ENCODE data around the gene NPEPPS. TPM values are rescaled to one million over a fixed set of nuclear protein-coding genes. Genes with fewer than 3 reads are reported as not detected.

The NPEPPS gene
- total and polyA plus RNA-seq, 2 donors = 53.1 to 202 TPM

DNA sequence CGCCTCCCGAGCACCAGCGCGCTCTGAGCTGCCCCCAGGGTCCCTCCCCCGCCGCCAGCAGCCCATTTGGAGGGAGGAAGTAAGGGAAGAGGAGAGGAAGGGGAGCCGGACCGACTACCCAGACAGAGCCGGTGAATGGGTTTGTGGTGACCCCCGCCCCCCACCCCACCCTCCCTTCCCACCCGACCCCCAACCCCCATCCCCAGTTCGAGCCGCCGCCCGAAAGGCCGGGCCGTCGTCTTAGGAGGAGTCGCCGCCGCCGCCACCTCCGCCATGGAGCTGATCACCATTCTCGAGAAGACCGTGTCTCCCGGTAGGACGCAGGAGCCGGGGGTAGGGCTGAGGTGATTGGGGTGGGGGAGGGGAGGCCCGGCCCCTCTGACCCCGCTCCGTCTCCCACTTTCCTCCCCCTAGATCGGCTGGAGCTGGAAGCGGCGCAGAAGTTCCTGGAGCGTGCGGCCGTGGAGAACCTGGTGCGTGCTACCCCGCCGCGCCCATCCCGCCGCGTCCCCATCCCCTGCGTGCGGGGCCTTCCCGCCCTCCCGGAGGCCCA, 119.1 kb downstream of the NPEPPS start:
- no peaks in the 10 kb centered on the region for H3K4me1 ChIP-seq (ENCODE audit: insufficient read depth)
- peak overlapping the region; percentile 79 for H3K27ac ChIP-seq (ENCODE audit: low read depth)
- peak overlapping the region; percentile 90 for H3K4me3 ChIP-seq (ENCODE audit: low read depth, low read length)
- H3K36me3 ChIP-seq (ENCODE audit: insufficient read depth) = no peaks in the 10 kb centered on the region
- peak; percentile 7 for DNase-seq (ENCODE audit: extremely low spot score)
- under 1% methylated on average over 48 of the region's 48 CpGs for WGBS

GRCh38 chr17:47650525-47651522, 119.9 kb downstream of the NPEPPS start:
- DNase-seq (ENCODE audit: extremely low spot score) = peak; percentile 70
- no peaks in the 10 kb centered on the region for H3K36me3 ChIP-seq (ENCODE audit: insufficient read depth)
- H3K27ac ChIP-seq (ENCODE audit: low read depth) = peak overlapping the region; percentile 79
- peak overlapping the region; percentile 90 for H3K4me3 ChIP-seq (ENCODE audit: low read depth, low read length)
- H3K4me1 ChIP-seq (ENCODE audit: insufficient read depth) = no peaks in the 10 kb centered on the region
- 2% methylated on average over 37 of the region's 39 CpGs for WGBS

GRCh38 chr17:47651704-47652103, 120.8 kb downstream of the NPEPPS start:
- Histone ChIP-seq H3K4me1 (ENCODE audit: insufficient read depth) (no peaks in the 10 kb centered on the region), H3K36me3 (ENCODE audit: insufficient read depth) (peaks cover 2% of the 10 kb centered on the region), H3K27ac (ENCODE audit: low read depth) (no peak overlapping the region), H3K4me3 (ENCODE audit: low read depth, low read length) (no peak overlapping the region)
- WGBS = 43% methylated on average over 2 of the region's 2 CpGs
- no peak for DNase-seq (ENCODE audit: extremely low spot score)

GRCh38 chr17:47652570-47652969, 121.7 kb downstream of the NPEPPS start:
- Histone ChIP-seq H3K36me3 (ENCODE audit: insufficient read depth) (peaks cover 2% of the 10 kb centered on the region), H3K4me3 (ENCODE audit: low read depth, low read length) (no peak overlapping the region), H3K4me1 (ENCODE audit: insufficient read depth) (no peaks in the 10 kb centered on the region), H3K27ac (ENCODE audit: low read depth) (no peak overlapping the region)
- 89% methylated on average over 6 of the region's 6 CpGs for WGBS
- DNase-seq (ENCODE audit: extremely low spot score) = no peak

GRCh38 chr17:47653442-47653841, 122.5 kb downstream of the NPEPPS start:
- Histone ChIP-seq H3K4me3 (ENCODE audit: low read depth, low read length) (no peak overlapping the region), H3K36me3 (ENCODE audit: insufficient read depth) (peaks cover 4% of the 10 kb centered on the region), H3K27ac (ENCODE audit: low read depth) (no peak overlapping the region), H3K4me1 (ENCODE audit: insufficient read depth) (no peaks in the 10 kb centered on the region)
- no peak for DNase-seq (ENCODE audit: extremely low spot score)
- 75% methylated on average over 2 of the region's 2 CpGs for WGBS

DNA sequence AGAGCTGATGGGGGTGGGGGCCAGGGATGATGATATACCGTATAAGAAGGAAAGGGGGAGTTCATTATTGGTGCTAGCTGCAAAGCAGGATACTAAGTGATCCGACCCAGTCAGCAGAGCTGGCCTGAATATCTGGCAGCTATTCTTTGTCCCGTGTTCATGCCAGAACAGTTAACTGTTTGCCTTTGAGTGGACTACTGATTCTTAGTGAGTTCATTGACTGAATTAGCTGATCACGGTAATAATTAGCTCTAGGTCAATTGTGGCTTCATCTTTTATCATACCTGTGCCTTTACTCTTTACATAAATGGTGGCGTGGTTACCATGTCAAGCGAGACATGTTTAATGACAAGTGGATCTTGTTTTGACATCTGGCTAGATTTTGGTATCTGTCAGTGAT, 124.1 kb downstream of the NPEPPS start:
- peaks cover 8% of the 10 kb centered on the region for H3K36me3 ChIP-seq (ENCODE audit: insufficient read depth)
- no peak overlapping the region for H3K4me3 ChIP-seq (ENCODE audit: low read depth, low read length)
- 60% methylated on average over 6 of the region's 6 CpGs for WGBS
- no peaks in the 10 kb centered on the region for H3K4me1 ChIP-seq (ENCODE audit: insufficient read depth)
- H3K27ac ChIP-seq (ENCODE audit: low read depth) = no peak overlapping the region
- no peak for DNase-seq (ENCODE audit: extremely low spot score)

DNA sequence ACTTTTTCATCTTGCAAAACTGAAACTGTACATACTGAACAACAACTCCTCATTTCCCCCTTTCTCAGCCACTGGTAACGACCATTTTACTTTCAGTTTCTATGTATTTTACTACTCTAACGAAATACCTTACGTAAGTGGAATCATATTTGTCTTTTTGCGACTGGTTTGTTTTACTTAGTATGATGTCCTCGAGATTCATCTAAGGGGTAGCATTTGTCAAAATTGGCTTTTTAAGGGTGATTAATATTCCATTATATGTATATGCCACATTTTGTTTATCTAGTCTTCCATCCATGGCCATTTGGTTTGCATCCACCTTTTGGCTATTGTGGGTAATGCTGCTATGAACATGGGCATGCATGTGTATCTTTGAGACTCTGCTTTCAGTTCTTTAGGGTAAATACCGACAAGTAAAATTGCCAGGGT, 129.2 kb downstream of the NPEPPS start:
- H3K27ac ChIP-seq (ENCODE audit: low read depth) = peak overlapping the region; percentile 64
- no peak for DNase-seq (ENCODE audit: extremely low spot score)
- H3K36me3 ChIP-seq (ENCODE audit: insufficient read depth) = peaks cover 8% of the 10 kb centered on the region
- 77% methylated on average over 6 of the region's 6 CpGs for WGBS
- no peak overlapping the region for H3K4me3 ChIP-seq (ENCODE audit: low read depth, low read length)
- no peaks in the 10 kb centered on the region for H3K4me1 ChIP-seq (ENCODE audit: insufficient read depth)

DNA sequence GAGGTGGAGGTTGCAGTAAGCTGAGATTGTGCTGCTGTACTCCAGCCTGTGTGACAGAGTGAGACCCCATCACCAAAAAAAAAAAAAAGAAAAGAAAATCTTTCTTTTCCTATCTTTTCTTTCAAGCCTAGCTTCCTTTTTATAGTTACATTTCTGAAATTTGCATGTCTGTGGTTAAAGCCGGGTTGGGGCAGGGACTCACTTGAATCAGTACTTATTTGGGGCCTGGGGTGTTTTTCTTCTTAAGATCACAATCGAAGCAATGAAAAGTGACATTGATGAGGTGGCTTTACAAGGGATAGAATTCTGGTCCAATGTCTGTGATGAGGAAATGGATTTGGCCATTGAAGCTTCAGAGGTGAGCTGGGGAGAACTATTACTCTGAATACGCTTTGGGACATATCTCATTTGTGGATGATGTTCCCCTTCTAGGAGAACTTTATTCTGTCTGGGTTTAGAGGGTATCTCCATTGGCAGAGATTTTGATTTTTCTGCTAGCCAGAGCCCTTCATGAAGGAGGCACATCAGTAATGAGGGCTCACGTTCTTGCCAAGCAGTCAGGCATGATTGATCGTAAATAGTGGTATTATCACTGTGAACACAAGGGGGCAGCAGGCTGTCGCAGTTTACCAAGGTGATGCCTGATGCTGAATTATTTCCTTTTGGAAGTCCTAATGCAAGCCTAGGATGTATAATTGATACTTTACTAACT, 133.2 kb downstream of the NPEPPS start:
- Histone ChIP-seq H3K4me1 (ENCODE audit: insufficient read depth) (no peaks in the 10 kb centered on the region), H3K36me3 (ENCODE audit: insufficient read depth) (peaks cover 8% of the 10 kb centered on the region), H3K27ac (ENCODE audit: low read depth) (no peak overlapping the region), H3K4me3 (ENCODE audit: low read depth, low read length) (no peak overlapping the region)
- 46% methylated on average over 6 of the region's 6 CpGs for WGBS
- peak; percentile 10 for DNase-seq (ENCODE audit: extremely low spot score)

DNA sequence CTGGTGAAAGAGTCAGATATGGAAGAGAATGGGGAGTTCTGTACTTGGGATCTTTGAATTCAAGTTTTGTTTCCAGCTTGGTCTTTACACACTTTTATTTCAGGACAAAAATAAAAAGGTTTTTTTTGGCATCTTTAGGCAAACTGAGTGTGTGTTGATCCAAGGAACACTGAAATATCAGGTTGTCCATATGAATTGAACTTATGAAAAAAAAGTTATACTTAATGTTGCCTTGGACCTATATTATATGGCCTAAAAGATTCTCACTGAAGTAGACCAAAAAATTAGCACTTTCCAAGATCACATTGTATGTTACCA, 133.7 kb downstream of the NPEPPS start:
- Histone ChIP-seq H3K4me1 (ENCODE audit: insufficient read depth) (no peaks in the 10 kb centered on the region), H3K4me3 (ENCODE audit: low read depth, low read length) (no peak overlapping the region), H3K36me3 (ENCODE audit: insufficient read depth) (peaks cover 7% of the 10 kb centered on the region), H3K27ac (ENCODE audit: low read depth) (no peak overlapping the region)
- no peak for DNase-seq (ENCODE audit: extremely low spot score)

GRCh38 chr17:47665655-47666054, 134.7 kb downstream of the NPEPPS start:
- Histone ChIP-seq H3K36me3 (ENCODE audit: insufficient read depth) (peaks cover 10% of the 10 kb centered on the region), H3K4me1 (ENCODE audit: insufficient read depth) (no peaks in the 10 kb centered on the region), H3K4me3 (ENCODE audit: low read depth, low read length) (no peak overlapping the region), H3K27ac (ENCODE audit: low read depth) (no peak overlapping the region)
- DNase-seq (ENCODE audit: extremely low spot score) = no peak
- 79% methylated on average over 3 of the region's 3 CpGs for WGBS

DNA sequence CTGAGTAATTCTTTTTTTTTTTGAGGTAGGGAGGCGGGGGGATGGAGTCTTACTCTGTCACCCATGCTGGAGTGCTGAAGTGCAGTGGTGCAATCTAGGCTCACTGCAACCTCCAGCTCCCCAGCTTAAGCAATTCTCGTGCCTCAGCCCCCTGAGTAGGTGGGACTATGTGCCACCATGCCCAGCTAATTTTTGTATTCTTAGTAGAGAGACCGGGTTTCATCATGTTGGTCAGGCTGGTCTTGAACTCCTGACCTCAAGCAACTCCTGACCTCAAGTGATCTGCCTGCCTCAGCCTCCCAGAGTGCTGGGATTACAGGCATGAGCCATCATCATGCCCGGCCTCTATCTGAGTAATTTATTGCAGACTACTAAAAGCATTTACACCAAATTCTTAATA, 138.2 kb downstream of the NPEPPS start:
- Histone ChIP-seq H3K4me3 (ENCODE audit: low read depth, low read length) (no peak overlapping the region), H3K4me1 (ENCODE audit: insufficient read depth) (no peaks in the 10 kb centered on the region), H3K27ac (ENCODE audit: low read depth) (no peak overlapping the region), H3K36me3 (ENCODE audit: insufficient read depth) (peaks cover 24% of the 10 kb centered on the region)
- no peak for DNase-seq (ENCODE audit: extremely low spot score)
- WGBS = 92% methylated on average over 4 of the region's 4 CpGs

- Histone ChIP-seq H3K4me1 (ENCODE audit: insufficient read depth) (no peaks in the 10 kb centered on the region), H3K36me3 (ENCODE audit: insufficient read depth) (peaks cover 30% of the 10 kb centered on the region)
Measured at GRCh38 chr17:47670064-47670463, 139.2 kb downstream of the NPEPPS start.

More at GRCh38 chr17:47670064-47670463, 139.2 kb downstream of the NPEPPS start:
- Histone ChIP-seq H3K4me3 (ENCODE audit: low read depth, low read length) (no peak overlapping the region), H3K27ac (ENCODE audit: low read depth) (no peak overlapping the region)
- 29% methylated on average over 1 of the region's 1 CpG for WGBS
- DNase-seq (ENCODE audit: extremely low spot score) = no peak
